IMR-90 (cell line): ENCODE data around the gene PSMA7.

Source experiments
- CEBPB ChIP-seq: IDR thresholded peaks from 2 replicates; pipeline ENCODE4 v1.6.1; 2012; ENCODE audit warnings: low read depth, low read length, improper control_type of control experiment
- CHD1 ChIP-seq: IDR thresholded peaks from 2 replicates; pipeline ENCODE4 v1.6.1; 2012; ENCODE audit warnings: low read depth, low read length, improper control_type of control experiment
- POLR2A ChIP-seq: IDR thresholded peaks from 2 replicates; pipeline ENCODE4 v1.6.1; 2012; ENCODE audit warnings: mild to moderate bottlenecking, low read depth, low read length
- RAD21 ChIP-seq: IDR thresholded peaks from 2 replicates; pipeline ENCODE4 v1.6.1; 2012; ENCODE audit warnings: low read length, improper control_type of control experiment
- RCOR1 ChIP-seq: IDR thresholded peaks from 2 replicates; pipeline ENCODE4 v1.6.1; 2012; ENCODE audit warnings: mild to moderate bottlenecking, low read length, improper control_type of control experiment; ENCODE audit not compliant: insufficient replicate concordance
- SMC3 ChIP-seq: fragments of 150-350 bp; IDR thresholded peaks from 2 replicates; pipeline ENCODE4 v1.6.1; 2016; ENCODE audit warnings: low read depth, mild to moderate bottlenecking, antibody characterized with exemption, low read length, moderate library complexity
- TF ChIP-seq, protein P1 (sequence below): conservative IDR thresholded peaks from 2 replicates; pipeline ENCODE4 v1.5.1; 2012; ENCODE audit warnings: mild to moderate bottlenecking, low read depth, low read length, improper control_type of control experiment
- TF ChIP-seq, protein P2 (sequence below): fragments of 150-350 bp; IDR thresholded peaks from 2 replicates; pipeline ENCODE4 v1.6.1; 2016; ENCODE audit warnings: low read depth, mild to moderate bottlenecking, low read length, moderate library complexity, borderline replicate concordance

DNA sequence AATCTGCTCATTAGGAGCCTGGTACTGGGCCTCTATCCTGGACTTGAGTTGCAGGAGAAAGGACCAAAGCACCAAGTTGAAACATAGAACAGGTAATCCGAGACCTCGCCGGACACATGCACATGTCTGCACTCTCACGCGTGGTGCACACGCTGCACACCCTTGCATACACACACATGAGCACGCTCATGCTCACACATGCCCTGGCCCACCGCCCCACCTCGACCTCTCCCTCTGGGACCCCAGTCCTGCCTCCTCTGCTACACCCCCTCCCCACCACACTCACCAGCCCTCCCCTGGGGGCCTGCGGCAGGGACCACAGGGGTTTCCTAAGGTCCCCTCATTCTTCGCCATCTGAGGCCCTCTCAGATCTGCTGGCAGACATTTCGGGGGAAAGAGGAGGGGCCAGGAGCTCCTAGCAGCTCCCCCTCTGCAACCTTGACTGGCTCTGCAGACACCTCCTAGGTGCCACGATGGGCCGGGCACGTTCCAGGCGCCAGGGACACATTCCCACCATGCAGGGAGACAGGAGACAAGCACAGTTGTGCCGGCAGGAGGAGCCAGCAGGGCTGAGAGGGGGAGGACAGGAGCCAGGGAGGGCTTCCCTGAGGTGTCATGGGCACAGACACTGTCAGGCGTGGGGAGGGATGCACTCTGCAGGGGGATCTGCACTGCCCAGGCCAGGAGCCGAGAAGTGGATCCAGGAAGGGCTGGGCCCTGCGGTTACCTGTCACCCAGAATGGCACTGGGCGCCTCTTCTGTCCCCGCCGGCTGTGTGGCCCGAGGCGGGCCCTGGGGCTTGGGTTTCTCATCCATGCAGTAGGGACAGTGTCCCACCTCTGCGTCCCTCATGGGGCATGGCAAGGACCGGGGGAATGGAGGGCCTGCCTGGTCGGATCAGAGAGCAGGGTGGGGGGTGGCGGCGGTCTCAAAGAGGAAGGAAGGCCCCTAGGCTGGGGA, 46.5 kb downstream of the PSMA7 start:
- TF ChIP-seq, protein P1, sequence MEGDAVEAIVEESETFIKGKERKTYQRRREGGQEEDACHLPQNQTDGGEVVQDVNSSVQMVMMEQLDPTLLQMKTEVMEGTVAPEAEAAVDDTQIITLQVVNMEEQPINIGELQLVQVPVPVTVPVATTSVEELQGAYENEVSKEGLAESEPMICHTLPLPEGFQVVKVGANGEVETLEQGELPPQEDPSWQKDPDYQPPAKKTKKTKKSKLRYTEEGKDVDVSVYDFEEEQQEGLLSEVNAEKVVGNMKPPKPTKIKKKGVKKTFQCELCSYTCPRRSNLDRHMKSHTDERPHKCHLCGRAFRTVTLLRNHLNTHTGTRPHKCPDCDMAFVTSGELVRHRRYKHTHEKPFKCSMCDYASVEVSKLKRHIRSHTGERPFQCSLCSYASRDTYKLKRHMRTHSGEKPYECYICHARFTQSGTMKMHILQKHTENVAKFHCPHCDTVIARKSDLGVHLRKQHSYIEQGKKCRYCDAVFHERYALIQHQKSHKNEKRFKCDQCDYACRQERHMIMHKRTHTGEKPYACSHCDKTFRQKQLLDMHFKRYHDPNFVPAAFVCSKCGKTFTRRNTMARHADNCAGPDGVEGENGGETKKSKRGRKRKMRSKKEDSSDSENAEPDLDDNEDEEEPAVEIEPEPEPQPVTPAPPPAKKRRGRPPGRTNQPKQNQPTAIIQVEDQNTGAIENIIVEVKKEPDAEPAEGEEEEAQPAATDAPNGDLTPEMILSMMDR, result no peak
- TF ChIP-seq SMC3 (no peak), POLR2A (no peak), CEBPB (no peak), RCOR1 (no peak), CHD1 (no peak), RAD21 (no peak)
- TF ChIP-seq, protein P2, sequence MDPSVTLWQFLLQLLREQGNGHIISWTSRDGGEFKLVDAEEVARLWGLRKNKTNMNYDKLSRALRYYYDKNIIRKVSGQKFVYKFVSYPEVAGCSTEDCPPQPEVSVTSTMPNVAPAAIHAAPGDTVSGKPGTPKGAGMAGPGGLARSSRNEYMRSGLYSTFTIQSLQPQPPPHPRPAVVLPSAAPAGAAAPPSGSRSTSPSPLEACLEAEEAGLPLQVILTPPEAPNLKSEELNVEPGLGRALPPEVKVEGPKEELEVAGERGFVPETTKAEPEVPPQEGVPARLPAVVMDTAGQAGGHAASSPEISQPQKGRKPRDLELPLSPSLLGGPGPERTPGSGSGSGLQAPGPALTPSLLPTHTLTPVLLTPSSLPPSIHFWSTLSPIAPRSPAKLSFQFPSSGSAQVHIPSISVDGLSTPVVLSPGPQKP, result no peak
